ENCODE measurements around the gene CCDC106.

Gene CCDC106

DNA sequence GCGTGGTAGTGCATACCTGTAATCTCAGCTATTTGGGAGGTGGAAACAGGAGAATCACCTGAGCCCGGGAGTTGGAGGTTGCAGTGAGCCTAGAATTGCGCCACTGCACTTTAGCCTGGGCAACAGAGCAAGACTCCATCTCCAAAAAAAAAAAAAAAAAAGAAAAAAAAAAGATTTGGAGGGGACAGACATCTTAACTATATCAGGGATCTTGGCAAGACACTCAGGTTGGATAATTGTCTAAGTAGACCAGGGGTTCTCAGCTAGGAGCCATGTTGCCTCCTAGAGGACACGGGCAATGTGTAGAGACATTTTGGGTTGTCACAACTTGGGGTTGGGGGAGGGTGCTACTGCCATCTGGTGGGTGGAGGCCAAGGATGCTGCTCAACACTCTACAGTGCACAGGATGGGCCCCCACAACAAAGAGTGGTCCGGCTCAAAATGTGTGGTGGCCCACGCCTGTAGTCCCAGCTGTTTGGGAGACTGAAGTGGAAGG is 9.1 kb upstream of the CCDC106 start:
- DNase-seq = peak; percentile 49

DNA sequence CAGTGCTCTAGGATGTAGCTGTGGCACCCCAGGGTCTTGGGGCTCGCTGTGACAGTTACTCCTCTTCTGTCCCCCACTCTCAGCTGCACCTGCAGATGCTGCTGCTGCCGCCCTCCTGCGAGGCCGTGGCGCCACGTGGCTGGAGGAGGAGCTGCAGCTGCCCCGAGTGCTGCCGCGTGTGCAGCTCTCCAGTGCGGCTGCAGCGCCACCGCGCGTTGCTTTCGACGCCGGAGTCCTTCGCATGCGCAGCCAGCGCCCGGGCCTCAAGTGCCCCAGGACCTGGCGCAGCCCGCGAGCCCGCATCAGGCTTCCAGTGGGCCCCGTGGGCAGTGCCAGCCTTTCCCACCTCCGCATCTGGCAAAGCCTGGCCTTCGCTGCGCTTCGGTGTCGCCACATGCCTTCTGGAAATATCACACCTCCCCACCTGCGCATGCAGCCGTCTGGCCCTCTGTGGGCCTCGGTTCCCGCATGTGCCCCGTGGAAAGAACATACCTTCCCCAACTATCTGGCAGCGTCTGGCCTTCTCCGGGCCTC is 7.9 kb upstream of the CCDC106 start:
- DNase-seq = peak; percentile 75

DNA sequence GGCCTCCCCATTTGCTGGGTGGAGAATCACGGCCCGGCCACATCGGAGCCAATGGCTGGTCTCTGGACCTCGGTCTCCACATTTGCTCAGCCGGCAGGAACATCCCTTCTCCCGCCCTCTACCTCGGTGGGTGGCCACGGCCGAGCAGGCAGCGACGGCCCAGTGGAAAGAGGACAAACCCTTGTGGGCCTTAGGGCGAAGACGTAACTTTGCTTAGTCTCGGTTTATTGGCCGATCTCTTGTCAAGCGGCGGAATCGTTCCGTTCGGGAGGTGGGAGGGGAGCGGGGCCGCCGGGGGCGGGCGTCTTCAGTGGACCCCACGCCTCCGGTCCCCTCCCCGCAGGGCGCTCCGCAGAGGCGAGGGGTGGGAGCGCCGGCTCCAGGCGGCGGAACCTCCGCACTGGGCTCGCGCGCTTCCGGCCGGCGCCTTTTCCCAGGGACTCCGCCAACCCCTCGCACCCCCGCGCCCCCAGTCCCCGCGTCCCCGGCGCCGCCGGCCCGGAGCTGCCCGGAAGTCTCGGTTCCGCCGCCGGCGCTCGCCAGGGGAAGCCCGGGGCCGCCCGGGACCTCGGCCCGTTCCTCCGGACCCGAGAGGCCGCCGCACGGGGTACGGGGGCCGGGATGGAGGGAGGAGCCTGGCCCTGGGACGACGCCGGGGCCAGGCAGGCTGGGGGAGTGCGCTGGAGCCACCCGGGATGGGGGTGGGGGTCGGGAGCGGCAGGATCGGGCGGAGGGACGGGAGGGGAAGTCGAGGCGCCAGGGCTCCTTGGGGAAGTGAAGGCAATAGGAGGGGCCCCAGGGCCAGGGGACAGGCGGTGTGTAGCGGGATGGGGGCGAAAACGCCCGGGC is 7.2 kb upstream of the CCDC106 start, which contains the start of gene ZNF580:
Gene ZNF580 (plus strand): TSS at position 426 of the 849 bp plus-strand sequence. CDS start 1,507 bp downstream, outside the sequence.
- DNase-seq = peak; percentile 40

DNA sequence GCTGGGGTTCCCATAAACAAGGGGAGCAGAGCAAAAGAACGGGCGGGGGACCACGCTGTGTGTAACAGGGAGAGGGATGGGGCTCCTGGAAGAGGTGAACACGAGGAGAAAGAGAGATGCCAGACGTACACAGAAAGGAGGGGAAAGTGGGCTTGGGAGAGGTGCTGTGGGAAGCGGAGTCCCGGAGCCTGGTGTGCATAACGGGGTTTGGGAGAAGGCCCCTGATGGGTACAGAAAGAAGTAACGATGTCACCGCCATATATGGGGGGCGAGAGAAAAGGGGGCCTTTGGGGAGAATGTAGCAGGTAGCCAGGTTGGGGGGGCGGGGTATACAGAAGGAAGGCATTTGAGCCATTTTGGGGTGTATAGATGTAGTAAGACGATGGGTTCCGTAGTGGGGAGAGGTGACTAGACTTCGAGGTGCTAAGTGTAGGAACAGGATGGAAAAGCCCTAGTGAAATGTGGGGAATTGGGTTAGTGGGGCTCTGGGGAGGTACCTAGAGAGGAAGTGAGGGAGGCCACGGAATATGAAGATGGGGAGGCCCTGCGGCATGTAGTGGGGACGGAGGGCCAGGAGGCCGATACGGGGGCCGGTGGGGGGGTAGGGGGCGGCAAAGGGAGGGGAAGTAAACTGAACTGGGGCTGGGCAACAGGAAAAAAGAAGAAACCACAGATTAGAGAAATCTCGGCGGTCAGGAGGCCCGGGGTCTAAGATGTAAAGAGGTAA is 6.4 kb upstream of the CCDC106 start:
- DNase-seq = peak; percentile 22

DNA sequence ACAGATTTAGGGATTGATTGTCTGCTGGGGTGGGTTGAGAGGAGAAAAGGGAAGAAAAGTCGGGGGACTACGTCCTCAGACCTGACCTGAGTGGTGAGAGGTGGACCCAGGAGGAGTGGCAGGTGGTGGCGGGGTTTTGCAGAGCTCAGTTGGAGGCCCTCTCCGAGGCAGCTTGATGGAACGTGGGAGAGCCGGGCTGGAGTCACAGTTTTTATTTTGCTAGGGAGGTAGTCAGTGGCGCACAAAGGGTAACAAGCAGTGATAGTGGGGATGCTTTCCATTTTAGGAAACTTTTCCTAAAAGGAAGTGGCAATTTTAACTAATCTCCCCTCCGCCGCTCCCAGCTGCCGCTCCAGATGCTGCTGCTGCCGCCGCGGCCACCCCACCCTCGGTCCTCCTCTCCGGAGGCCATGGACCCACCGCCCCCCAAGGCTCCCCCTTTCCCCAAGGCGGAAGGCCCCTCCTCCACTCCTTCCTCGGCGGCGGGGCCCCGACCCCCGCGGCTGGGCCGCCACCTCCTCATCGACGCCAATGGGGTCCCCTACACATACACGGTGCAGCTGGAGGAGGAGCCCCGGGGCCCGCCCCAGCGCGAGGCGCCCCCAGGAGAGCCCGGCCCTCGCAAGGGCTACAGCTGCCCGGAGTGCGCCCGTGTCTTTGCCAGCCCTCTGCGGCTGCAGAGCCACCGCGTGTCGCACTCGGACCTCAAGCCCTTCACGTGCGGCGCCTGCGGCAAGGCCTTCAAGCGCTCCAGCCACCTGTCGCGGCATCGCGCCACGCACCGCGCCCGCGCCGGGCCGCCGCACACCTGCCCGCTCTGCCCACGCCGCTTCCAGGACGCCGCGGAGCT is 5.6 kb upstream of the CCDC106 start:
- DNase-seq = no peak

DNA sequence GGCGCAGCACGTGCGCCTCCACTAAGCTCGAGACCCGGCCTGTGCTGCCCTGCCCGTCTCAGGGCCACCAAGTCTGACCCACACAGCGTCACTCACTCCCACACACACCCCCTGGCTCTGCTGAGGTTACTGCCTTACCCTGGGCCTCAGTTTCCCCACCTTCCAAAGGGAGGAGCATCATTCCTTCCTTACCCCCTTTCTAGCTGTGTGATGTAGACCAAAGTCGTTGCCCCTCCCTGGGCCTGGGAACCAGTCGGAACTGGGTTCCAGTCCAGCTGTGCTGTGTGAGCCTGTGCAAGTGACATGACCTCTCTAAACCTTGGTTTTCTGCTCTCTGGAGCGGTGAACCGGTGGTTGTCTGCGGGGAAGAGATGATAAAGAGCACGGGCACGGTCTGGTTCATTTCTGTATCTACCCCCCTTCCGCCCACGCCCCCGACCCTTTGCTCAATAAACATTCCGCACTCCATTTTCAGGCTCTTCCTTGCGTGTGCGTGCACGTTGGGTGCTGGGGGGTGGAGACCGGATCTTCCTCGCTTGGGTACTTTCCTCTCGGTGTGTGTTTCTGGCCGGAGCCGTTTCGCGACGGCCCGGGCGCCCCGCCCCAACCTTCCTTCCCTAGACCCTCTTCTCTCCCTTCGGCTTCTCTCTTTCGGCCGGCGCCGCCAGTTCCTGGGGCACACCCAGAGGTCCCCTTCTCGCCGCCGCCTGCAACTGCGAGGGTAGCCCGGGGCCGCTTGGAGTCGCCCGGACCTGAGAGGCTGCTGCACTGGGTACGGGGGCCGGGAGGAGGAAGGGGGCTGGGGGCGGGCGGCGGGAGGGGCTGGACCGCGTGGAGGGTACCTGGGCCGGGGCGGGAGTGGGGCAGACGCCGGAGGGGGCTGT is 4.8 kb upstream of the CCDC106 start, which contains the start of gene ZNF581:
Gene ZNF581 (plus strand): TSS at position 647 of the 884 bp plus-strand sequence. CDS start 923 bp downstream, outside the sequence.
- peak; percentile 76 for DNase-seq

DNA sequence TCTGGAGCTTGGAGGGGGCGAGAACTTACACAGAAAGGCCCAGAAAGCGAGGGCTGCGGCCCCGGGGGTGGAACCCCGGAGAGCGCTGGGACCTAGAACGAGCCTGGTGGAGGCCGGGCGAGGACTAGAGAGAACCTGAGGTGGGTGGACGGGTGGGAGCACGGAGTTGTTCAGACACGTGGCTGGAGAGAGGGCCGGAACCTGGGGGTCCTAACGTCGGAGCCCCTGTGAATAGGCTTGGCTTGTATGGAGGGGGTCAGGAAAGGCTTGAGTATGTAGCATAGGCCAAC is 4.2 kb upstream of the CCDC106 start:
- DNase-seq = no peak

DNA sequence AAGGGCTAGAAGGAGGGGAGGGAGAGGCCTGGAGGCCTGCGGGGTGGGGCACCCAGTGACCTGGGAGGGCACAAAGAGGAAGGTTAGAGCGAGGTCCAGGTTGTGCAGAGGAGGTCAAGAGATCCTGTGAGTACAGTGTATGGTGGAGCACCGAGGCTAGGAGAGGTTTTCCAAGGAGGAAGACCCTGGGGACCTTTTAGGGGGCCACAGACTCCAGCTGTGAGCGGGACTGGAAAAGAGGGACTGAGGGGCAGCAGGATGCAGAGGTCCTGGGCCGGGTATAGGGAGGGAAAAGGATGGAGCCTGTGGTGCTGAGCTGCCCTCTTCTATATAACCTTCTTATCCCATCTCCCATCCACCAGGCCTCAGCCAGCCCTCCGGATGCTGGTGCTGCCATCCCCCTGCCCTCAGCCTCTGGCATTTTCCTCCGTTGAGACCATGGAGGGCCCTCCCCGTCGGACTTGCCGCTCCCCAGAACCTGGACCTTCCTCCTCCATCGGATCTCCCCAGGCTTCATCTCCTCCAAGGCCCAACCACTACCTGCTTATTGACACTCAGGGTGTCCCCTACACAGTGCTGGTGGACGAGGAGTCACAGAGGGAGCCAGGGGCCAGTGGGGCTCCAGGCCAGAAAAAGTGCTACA is 3.7 kb upstream of the CCDC106 start:
- no peak for DNase-seq

DNA sequence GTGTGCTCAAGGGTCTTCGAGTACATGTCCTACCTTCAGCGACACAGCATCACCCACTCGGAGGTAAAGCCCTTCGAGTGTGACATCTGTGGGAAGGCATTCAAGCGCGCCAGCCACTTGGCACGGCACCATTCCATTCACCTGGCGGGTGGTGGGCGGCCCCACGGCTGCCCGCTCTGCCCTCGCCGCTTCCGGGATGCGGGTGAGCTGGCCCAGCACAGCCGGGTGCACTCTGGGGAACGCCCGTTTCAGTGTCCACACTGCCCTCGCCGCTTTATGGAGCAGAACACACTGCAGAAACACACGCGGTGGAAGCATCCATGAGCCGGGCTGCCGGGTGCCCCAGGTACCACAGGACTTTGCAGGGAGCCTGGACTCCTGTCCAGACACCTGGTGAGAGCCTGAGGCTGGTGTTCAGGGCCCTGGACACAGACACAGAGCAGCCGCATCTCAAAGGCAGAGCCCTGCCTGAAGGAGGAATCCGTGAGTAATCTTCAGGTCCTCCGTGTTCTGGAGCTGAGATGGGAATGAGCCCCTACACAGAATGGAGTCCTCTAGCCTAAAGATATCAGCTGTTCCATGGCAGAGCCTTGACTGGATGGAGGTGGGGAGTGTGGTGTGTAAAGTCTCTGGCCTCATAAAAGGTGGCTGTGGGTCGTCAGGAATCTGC is 3.0 kb upstream of the CCDC106 start:
- no peak for DNase-seq

DNA sequence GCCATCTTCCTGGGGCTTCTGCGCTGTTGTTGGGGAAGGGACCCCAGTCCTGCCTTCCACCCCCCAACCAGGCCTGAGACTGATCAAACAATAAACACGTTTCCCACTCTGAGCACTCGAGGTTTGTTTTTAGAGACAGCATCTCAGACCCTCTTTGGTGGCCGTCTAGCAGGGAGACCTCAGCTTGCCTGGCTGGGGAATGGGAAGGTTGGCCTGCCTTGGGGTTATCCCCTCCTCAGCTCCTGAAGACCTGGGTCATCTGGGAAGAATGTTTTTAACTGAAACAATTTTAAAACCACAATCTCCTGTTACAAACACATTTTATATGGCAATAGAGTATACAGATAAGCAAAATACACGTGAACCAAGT is 2.5 kb upstream of the CCDC106 start:
- no peak for DNase-seq

DNA sequence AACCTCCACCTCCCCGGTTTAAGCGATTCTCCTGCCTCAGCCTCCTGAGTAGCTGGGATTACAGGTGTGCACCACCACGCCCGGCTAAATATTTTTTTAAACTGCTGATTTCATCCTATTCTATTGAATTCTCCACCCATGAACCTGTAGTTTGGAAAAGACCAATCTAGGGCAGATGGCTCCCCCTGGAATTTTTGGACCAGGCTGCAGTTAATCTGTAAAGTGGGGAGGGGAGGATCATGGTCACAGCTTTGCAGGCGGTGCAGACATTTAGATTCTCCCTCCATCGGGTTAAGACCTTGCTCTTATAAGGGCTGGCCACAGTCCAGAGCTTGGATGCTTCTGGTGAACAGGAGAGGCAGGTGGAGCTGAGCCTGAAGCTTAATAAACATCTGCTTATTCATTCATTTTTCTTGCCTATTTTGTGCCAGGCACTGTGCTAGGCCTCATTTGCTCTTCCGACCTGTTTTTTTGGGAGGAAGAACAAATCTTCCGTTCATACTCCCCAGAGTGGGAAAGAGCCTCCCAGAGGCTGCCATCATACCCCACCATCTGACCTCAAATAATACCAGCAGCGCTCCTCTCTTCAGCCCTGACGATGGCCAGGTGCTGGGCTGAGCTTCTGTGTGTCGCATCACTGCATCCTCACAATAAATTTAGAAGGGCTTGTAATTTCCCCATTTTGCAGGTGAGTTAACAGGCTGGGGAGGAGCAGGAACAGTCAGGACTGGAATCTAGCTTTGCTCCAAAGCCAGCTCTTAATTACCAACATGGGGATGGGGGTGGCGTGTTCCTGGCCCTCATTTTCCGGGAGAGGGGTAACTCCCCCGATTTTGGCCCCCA is 902 bp upstream of the CCDC106 start:
- DNase-seq = no peak

DNA sequence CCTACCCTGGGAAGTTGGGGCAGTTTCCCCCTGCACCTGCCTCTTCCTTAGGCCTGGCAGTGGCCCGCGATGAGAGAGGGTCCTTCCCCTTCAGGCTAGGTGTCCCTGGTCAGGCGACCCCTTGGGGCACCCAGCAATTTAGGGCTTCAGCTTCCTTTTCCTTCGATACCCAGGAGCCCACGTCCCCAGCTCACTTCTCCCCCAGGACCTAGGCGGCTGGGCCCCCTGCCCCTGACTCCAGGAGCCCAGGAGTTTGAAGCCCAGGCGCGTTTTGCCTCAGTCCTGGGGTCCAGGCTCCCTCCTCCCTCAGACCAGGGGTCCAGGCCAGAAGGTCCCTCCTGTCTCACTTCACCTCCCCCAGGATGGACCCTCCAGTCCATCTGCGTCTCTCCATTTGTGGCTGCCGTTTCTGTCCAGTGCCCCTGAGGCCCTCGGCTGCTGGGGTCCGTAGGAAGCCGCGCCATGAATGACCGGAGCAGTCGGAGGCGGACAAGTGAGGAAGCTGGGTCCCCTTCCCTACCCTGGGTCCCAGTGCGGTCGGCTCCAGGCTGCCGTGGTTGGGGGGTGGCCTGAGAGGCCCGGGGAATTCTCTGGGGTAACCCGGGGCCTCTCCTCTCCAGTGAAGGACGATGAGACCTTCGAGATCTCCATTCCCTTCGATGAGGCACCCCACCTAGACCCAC is 714 bp downstream of the CCDC106 start:
- DNase-seq = no peak

DNA sequence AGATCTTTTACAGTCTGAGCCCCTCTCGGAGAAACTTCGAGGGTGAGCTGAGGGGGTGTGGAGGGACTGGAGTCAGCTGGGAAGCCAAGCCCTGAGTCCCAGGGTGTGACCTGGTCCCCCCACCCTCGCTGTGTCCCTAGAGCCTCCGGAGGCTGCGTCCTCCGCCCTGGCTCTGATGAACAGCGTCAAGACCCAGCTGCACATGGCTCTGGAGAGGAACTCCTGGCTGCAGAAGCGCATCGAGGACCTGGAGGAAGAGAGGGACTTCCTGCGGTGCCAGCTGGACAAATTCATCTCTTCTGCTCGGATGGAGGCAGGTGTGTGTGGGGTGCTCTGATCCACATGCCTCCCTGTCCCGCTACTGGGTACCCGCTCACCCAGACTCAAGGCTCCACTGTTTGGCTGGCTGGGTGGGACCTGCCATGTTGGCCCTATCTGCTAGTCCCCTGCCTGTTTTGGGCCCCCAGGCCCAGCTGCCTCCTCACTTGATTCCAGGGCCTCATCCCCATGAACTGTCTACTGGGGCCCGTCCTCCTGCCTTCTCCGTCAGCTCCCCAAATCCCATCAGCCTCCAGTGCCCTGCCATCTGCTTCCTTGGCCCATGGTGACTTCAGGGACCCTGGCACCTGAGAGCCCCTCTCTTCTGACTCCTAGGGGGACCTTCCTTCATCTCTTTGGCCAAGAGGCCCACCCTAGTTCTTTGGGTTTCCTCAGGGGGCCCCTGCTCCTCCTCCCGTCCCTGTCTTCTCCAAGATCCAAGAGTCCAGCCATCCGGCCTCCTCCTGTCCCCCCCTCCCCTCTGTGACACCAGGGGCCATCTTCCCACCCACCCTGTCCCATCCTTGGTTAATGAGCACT is 1.5 kb downstream of the CCDC106 start:
- no peak for DNase-seq

DNA sequence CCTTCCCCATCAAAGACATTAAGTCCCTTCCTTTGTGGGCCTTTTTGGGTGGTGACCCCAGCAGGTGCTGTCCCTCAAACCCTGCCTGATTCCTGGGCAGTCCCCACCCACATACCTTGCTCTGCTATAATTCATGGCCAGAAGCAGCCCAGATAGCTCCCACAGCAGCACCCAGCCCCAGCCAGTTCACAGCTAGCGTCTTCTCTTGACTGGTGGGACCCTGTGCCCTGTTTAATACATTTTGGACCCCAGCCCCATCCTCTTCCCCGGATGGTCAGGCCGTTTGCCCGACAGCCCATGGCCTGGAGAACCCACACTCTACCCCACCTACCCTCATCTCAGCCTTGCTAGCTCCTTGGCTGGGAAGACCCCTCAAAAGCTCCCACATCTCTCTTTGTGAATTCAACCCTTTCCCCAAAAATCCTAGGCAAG is 2.1 kb downstream of the CCDC106 start:
- DNase-seq = no peak

DNA sequence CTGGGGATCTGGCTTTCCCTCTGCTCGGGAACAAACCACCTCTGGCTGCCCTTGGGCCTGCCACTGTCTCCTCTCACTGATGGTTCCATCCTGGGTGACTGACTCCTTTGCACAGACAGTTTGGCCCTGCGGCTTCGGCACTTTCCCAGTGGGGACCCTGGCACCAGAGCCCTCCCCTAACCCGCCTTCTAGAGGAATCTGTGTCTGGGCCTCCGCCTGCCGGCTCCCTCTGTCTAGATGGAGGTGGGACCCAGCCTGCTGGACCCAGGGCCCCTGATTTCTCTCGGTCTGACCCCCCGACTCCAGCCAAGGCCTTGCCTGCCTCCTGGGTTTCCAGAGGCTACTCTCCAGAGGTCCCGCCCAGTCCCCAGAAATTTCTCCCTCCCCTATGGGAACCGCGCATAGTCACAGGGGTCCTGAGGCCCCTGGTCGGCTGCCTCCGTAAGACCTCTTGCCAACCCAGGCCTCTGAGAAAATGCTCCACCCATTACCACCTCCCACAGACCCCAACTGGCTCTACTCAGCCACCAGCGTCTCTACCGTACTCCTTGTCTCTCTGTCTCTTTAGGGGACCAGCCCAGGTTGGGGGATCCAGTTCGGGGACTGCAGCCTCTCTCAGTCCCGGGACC is 2.7 kb downstream of the CCDC106 start:
- DNase-seq = no peak

DNA sequence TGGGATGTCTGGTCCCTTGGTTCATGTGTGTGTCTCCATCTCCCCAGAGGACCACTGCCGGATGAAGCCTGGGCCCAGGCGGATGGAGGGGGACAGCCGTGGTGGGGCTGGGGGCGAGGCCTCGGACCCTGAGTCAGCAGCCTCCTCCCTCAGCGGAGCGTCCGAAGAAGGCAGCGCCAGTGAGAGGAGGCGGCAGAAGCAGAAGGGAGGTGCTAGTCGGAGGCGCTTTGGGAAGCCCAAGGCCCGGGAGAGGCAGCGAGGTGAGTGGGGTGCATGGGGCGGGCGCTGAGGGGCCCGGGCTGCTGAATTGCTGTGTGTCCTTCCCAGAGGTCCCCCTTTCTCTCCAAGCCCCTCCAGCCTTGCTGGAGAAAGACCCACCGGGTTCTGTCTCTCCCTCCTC is 3.2 kb downstream of the CCDC106 start:
- DNase-seq = no peak

Data from central memory CD4-positive, alpha-beta T cell (primary cell).